ENCODE results near the gene MUC12.
"Not testable (repeated sequence)": the region's sequence is repeated elsewhere in the genome, so short reads cannot be mapped to it uniquely, and the experiment has no call there.

GRCh38 chr7:100985033-100985797 is 15.8 kb downstream of the MUC12 start:
- not testable (repeated sequence) for TF ChIP-seq RFX5 (IDR thresholded peaks at IDR 0.05; ENCODE audit: low read depth, low read length); POLR2A (IDR thresholded peaks at IDR 0.05; ENCODE audit: low read depth, low read length); CTCF (conservative IDR thresholded peaks at IDR 0.05; ENCODE audit: low read depth, low read length); MAFK (IDR thresholded peaks at IDR 0.05; ENCODE audit: low read depth, low read length); NFE2L2 (IDR thresholded peaks at IDR 0.05; ENCODE audit: low read depth, low read length)

All from IMR-90 (cell line).